ENCODE measurements around the gene ANKRD52.
"Not testable (repeated sequence)": the region's sequence is repeated elsewhere in the genome, so short reads cannot be mapped to it uniquely, and the experiment has no call there.

DNA sequence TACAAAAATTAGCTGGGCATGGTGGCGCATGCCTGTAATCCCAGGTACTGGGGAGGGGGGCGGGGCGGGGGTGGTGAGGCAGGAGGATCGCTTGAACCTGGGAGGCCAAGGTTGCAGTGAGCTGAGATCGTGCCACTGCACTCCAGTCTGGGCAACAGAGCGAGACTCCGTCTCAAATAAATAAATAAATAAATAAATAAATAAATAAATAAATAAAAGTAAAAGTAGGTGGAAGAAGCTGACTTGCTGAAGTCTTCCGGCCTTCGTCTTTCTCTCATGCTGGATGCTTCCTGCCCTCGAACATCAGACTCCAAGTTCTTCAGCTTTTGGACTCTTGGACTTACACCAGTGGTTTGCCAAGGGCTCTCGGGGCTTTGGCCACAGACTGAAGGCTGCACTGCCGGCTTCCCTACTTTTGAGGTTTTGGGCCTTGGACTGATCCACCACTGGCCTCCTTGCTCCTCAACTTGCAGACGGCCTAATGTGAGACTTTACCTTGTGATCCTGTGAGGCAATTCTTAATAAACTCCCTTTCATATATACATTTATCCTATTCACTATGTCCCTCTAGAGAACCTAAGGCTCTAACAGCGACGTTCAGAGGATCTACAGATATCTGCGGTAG is 8.0 kb upstream of the ANKRD52 start:
- TF ChIP-seq OSR1 (CRISPR knock-in tag; IDR thresholded peaks at IDR 0.05); ARNTL (CRISPR knock-in tag; IDR thresholded peaks at IDR 0.05; ENCODE audit: borderline replicate concordance, low read depth); RARB (CRISPR knock-in tag; IDR thresholded peaks at IDR 0.05); BACH2 (CRISPR knock-in tag; IDR thresholded peaks at IDR 0.05; ENCODE audit: borderline replicate concordance); TOX (CRISPR knock-in tag; IDR thresholded peaks at IDR 0.05; ENCODE audit: borderline replicate concordance); SNAI2 (CRISPR knock-in tag; IDR thresholded peaks at IDR 0.05); ZFP30 (CRISPR knock-in tag; IDR thresholded peaks at IDR 0.05); GLIS3 (CRISPR knock-in tag; IDR thresholded peaks at IDR 0.05); PPARA (CRISPR knock-in tag; IDR thresholded peaks at IDR 0.05; ENCODE audit: borderline replicate concordance): not testable (repeated sequence)
- TF ChIP-seq, protein P1, sequence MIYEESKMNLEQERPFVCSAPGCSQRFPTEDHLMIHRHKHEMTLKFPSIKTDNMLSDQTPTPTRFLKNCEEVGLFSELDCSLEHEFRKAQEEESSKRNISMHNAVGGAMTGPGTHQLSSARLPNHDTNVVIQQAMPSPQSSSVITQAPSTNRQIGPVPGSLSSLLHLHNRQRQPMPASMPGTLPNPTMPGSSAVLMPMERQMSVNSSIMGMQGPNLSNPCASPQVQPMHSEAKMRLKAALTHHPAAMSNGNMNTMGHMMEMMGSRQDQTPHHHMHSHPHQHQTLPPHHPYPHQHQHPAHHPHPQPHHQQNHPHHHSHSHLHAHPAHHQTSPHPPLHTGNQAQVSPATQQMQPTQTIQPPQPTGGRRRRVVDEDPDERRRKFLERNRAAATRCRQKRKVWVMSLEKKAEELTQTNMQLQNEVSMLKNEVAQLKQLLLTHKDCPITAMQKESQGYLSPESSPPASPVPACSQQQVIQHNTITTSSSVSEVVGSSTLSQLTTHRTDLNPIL (CRISPR knock-in tag; IDR thresholded peaks at IDR 0.05; ENCODE audit: low read depth), result not testable (repeated sequence)
- TF ChIP-seq, protein P2, sequence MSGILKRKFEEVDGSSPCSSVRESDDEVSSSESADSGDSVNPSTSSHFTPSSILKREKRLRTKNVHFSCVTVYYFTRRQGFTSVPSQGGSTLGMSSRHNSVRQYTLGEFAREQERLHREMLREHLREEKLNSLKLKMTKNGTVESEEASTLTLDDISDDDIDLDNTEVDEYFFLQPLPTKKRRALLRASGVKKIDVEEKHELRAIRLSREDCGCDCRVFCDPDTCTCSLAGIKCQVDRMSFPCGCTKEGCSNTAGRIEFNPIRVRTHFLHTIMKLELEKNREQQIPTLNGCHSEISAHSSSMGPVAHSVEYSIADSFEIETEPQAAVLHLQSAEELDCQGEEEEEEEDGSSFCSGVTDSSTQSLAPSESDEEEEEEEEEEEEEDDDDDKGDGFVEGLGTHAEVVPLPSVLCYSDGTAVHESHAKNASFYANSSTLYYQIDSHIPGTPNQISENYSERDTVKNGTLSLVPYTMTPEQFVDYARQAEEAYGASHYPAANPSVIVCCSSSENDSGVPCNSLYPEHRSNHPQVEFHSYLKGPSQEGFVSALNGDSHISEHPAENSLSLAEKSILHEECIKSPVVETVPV (CRISPR knock-in tag; IDR thresholded peaks at IDR 0.05), result not testable (repeated sequence)
- TF ChIP-seq, protein P3, sequence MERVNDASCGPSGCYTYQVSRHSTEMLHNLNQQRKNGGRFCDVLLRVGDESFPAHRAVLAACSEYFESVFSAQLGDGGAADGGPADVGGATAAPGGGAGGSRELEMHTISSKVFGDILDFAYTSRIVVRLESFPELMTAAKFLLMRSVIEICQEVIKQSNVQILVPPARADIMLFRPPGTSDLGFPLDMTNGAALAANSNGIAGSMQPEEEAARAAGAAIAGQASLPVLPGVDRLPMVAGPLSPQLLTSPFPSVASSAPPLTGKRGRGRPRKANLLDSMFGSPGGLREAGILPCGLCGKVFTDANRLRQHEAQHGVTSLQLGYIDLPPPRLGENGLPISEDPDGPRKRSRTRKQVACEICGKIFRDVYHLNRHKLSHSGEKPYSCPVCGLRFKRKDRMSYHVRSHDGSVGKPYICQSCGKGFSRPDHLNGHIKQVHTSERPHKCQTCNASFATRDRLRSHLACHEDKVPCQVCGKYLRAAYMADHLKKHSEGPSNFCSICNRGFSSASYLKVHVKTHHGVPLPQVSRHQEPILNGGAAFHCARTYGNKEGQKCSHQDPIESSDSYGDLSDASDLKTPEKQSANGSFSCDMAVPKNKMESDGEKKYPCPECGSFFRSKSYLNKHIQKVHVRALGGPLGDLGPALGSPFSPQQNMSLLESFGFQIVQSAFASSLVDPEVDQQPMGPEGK (CRISPR knock-in tag; IDR thresholded peaks at IDR 0.05; ENCODE audit: borderline replicate concordance), result not testable (repeated sequence)
- TF ChIP-seq, protein P4, sequence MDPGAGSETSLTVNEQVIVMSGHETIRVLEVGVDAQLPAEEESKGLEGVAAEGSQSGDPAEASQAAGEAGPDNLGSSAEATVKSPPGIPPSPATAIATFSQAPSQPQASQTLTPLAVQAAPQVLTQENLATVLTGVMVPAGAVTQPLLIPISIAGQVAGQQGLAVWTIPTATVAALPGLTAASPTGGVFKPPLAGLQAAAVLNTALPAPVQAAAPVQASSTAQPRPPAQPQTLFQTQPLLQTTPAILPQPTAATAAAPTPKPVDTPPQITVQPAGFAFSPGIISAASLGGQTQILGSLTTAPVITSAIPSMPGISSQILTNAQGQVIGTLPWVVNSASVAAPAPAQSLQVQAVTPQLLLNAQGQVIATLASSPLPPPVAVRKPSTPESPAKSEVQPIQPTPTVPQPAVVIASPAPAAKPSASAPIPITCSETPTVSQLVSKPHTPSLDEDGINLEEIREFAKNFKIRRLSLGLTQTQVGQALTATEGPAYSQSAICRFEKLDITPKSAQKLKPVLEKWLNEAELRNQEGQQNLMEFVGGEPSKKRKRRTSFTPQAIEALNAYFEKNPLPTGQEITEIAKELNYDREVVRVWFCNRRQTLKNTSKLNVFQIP (CRISPR knock-in tag; IDR thresholded peaks at IDR 0.05; ENCODE audit: borderline replicate concordance, low read depth), result not testable (repeated sequence)

Measured in SK-N-SH treated with all-trans-retinoic acid at 6 μM for 48 hours (cell line).